ENCODE results near the gene KRTAP1-1. TPM values are rescaled to one million over a fixed set of nuclear protein-coding genes. Genes with fewer than 3 reads are reported as not detected.
"Not testable (repeated sequence)": the region's sequence is repeated elsewhere in the genome, so short reads cannot be mapped to it uniquely, and the experiment has no call there.

The KRTAP1-1 gene
- total RNA-seq, 2 donors from 2014 or later, result not detected

DNA sequence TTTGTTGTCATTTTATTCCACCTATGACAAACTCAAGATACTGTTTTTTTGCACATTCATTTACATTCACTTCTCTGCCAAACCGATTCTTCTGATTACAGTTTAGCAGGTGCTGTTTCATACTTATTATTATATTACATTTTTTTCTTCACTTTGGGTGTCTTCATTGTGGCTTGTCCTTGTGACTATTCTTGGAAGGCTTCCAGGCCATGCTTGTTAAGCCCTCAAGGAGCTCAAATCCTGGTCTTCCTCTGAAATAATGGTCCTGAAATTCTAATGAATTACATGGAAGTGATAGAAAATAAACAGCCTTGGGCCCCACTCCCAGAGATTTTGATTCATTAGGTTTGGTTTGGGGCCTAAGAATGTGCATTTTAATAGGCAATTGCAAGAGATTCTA, 23.1 kb upstream of the KRTAP1-1 start:
- Histone ChIP-seq H3K9me3 (no peaks in the 10 kb centered on the region), H3K36me3 (no peaks in the 10 kb centered on the region), H3K27me3 (no peaks in the 10 kb centered on the region), H3K4me3 (no peak overlapping the region), H3K4me1 (no peaks in the 10 kb centered on the region), H3K9ac (ENCODE audit: low read depth in 2 of 2, low read length in 2 of 2) (no peak overlapping the region), H3K27ac (no peak overlapping the region)
- TF ChIP-seq, protein P1, sequence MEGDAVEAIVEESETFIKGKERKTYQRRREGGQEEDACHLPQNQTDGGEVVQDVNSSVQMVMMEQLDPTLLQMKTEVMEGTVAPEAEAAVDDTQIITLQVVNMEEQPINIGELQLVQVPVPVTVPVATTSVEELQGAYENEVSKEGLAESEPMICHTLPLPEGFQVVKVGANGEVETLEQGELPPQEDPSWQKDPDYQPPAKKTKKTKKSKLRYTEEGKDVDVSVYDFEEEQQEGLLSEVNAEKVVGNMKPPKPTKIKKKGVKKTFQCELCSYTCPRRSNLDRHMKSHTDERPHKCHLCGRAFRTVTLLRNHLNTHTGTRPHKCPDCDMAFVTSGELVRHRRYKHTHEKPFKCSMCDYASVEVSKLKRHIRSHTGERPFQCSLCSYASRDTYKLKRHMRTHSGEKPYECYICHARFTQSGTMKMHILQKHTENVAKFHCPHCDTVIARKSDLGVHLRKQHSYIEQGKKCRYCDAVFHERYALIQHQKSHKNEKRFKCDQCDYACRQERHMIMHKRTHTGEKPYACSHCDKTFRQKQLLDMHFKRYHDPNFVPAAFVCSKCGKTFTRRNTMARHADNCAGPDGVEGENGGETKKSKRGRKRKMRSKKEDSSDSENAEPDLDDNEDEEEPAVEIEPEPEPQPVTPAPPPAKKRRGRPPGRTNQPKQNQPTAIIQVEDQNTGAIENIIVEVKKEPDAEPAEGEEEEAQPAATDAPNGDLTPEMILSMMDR (IDR thresholded peaks at IDR 0.05), result no peak
- intact Hi-C loops (cut with DNase I), result no loop called here
- DNase-seq, result no peak

DNA sequence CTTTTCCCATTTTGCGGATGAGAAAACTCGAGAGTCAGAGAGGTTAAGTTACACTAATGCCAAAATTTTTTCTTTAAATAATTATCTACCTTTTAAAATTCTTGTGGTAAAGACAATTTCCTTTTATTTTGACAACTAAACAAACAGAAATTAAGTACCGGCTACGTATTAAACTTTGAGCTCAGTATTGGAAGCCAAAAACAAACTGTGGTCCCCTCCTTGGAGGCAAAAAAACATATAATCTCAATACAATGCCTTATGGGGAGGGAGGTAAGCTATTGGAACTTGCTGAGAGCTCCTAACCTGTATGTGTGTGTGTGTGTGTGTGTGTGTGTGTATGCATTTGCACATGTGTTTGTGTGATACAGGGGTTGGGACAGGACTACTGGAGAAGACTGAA, 22.2 kb upstream of the KRTAP1-1 start:
- Histone ChIP-seq H3K4me3 (no peak overlapping the region), H3K9me3 (no peaks in the 10 kb centered on the region), H3K9ac (ENCODE audit: low read depth in 2 of 2, low read length in 2 of 2) (no peak overlapping the region), H3K36me3 (no peaks in the 10 kb centered on the region), H3K27ac (no peak overlapping the region), H3K4me1 (no peaks in the 10 kb centered on the region), H3K27me3 (no peaks in the 10 kb centered on the region)
- intact Hi-C loops (cut with DNase I), result no loop called here
- no peak for DNase-seq
- TF ChIP-seq, protein P1 (IDR thresholded peaks at IDR 0.05), result no peak

DNA sequence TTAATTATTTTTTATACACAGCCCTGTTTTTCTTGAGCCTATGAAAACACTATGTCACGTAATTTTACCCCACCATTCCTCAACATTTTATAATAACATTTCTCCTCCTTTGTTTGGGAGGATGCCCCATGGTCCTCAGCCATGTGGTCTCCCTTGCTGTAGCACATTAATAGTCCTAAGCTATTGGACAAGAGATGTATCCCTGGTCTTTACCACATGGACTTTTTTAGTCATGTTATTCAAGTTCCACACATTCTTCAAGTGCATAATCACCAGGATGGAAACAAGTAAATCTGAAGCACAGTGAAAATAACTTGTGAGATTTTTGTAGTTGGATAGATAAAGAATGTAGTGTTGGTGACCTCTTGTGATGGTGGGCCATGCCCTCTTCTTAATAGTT, 20.7 kb upstream of the KRTAP1-1 start:
- Histone ChIP-seq H3K27ac (no peak overlapping the region), H3K36me3 (no peaks in the 10 kb centered on the region), H3K4me3 (no peak overlapping the region), H3K27me3 (no peaks in the 10 kb centered on the region), H3K9me3 (no peaks in the 10 kb centered on the region), H3K4me1 (no peaks in the 10 kb centered on the region), H3K9ac (ENCODE audit: low read depth in 2 of 2, low read length in 2 of 2) (no peak overlapping the region)
- intact Hi-C loops (cut with DNase I), result no loop called here
- DNase-seq, result no peak
- TF ChIP-seq, protein P1 (IDR thresholded peaks at IDR 0.05), result no peak

DNA sequence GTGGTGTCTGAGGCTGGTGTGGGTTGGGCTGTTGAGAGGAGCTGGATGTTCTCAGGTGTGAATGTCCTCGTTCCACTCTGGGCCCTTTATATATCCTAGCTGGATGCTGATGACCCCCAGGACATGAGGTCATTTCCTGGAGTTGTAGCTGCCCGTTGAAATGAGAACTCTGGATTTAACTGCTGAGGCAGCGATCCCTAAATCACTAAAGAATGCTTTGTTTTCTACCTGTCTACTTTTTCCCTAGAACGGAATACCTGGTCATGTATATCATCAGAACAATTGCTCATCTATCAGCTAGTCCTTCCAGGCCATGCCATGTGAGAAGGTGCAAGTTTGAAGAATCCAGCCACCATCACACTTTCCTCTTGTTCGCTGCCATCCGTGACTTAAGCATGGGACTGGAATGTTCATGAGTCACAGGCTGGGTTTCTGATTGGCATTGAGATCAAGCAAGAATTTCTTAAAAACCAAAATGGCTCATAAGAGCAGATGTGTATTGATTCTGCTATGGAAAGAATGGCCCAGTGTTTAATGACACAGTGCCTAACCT, 18.9 kb upstream of the KRTAP1-1 start, which contains the start of gene KRTAP2-3:
KRTAP2-3 (minus strand) TSS at position 63 of the 553 bp plus-strand sequence. CDS start 64 bp downstream, outside the sequence.
- no peaks in the 10 kb centered on the region for H3K27me3 ChIP-seq

DNA sequence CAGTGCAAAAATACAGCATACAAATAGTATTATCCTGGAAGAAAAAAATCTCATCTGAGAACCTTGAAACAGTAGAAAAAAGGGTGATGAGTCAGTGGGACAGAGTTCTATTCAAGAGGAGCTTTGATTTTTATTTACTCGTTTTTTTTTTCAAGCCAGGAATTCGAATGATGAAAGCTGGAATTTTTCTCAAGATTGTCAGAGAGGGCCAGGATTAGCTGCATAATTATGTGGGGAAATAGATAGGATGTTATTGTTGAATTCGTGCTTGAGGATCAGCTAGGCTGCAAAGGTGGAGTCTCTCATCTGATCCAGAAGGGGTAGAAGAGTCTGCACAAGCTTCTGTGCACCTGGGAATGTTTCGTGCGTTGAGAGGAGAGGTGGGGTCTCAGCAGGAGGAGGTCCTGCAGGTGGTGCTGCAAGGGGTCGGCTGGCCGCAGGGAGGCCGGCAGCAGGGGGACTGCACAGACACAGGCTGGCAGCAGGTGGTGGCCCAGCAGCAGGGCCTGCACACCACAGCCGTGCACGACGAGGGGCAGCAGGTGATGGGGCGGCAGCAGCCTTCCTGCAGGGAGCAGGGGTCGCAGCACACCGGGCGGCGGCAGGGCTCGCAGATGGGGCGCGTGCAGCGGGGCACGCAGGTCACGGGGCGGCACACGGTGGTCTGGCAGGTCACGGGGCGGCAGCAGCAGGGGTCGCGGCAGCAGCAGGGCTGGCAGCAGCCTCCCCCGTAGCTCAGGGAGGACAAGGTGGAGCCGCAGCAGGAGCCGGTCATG, 18.2 kb upstream of the KRTAP1-1 start:
- H3K9ac ChIP-seq (ENCODE audit: low read depth in 2 of 2, low read length in 2 of 2); intact Hi-C loops (cut with DNase I); H3K4me3 ChIP-seq; DNase-seq; H3K27ac ChIP-seq; H3K27me3 ChIP-seq; H3K9me3 ChIP-seq; H3K4me1 ChIP-seq; H3K36me3 ChIP-seq: not testable (repeated sequence)

More for the DNA sequence above, 18.9 kb upstream of the KRTAP1-1 start, which contains the start of gene KRTAP2-3:
- Histone ChIP-seq H3K9me3 (no peaks in the 10 kb centered on the region), H3K9ac (ENCODE audit: low read depth in 2 of 2, low read length in 2 of 2) (no peak within 1 kb of the TSS), H3K4me3 (no peak within 1 kb of the TSS), H3K4me1 (no peaks in the 10 kb centered on the region), H3K27ac (no peak within 1 kb of the TSS), H3K36me3 (no peaks in the 10 kb centered on the region)
- intact Hi-C loops (cut with DNase I), result no loop called here
- no peak for DNase-seq
- TF ChIP-seq, protein P1 (IDR thresholded peaks at IDR 0.05), result no peak

DNA sequence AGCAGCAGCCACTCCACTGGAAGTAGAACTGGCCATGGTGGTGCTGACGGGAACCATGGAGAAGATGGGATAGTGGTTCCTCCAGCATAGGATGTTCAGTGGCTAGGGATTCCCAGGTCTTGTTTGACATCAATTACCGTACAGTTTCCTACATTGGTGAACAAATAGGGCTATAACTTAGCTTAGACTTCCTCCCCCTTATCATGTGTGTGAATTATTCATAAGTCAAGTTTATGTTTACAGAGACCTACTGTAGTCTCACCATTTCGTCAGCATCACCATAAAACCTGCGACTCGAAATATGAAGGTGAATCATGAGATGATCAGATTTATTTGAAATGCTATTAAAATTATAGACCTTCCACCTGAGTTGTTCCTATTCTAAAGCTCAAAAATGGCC, 17.5 kb upstream of the KRTAP1-1 start:
- intact Hi-C loops (cut with DNase I), result no loop called here
- Histone ChIP-seq H3K4me3 (no peak overlapping the region), H3K27ac (no peak overlapping the region), H3K27me3 (no peaks in the 10 kb centered on the region), H3K36me3 (no peaks in the 10 kb centered on the region), H3K4me1 (no peaks in the 10 kb centered on the region), H3K9ac (ENCODE audit: low read depth in 2 of 2, low read length in 2 of 2) (no peak overlapping the region), H3K9me3 (no peaks in the 10 kb centered on the region)
- DNase-seq, result no peak
- TF ChIP-seq, protein P1 (IDR thresholded peaks at IDR 0.05), result no peak

Data from colonic mucosa (tissue), 4 donors.